NT2/D1 (cell line): ENCODE results near the gene TOM1L2.

Experiments used
- DNase-seq: peaks from one replicate; pipeline ENCODE4 v3.0.0-alpha.2; 2011; ENCODE audit warnings: low read depth, low spot score
- H3K27me3 ChIP-seq: 2 replicates; pipeline ENCODE4 v1.6.0; 2011; ENCODE audit warnings: mild to moderate bottlenecking; ENCODE audit not compliant: insufficient read length, insufficient read depth
- H3K36me3 ChIP-seq: 2 replicates; pipeline ENCODE4 v1.6.1; 2011; ENCODE audit warnings: mild to moderate bottlenecking, low read length, mixed read lengths; ENCODE audit not compliant: insufficient read depth, insufficient read length
- H3K4me1 ChIP-seq: 2 replicates; pipeline ENCODE4 v1.5.1; 2011; ENCODE audit not compliant: insufficient read depth, insufficient read length
- H3K4me3 ChIP-seq: 2 replicates; pipeline ENCODE4 v1.5.1; 2011; ENCODE audit warnings: low read depth; ENCODE audit not compliant: insufficient read length
- H3K9ac ChIP-seq: 2 replicates; pipeline ENCODE4 v1.6.0; 2011; ENCODE audit warnings: low read depth; ENCODE audit not compliant: insufficient read length
- H3K9me3 ChIP-seq: 2 replicates; pipeline ENCODE4 v1.5.1; 2011; ENCODE audit warnings: mild to moderate bottlenecking, low read length; ENCODE audit not compliant: insufficient read depth
- SUZ12 ChIP-seq: IDR thresholded peaks from 2 replicates; pipeline ENCODE4 v1.6.1; 2011; ENCODE audit not compliant: insufficient read length, insufficient read depth; ENCODE audit errors: extremely low read depth
- YY1 ChIP-seq: IDR thresholded peaks from 2 replicates; pipeline ENCODE4 v1.6.1; 2011; ENCODE audit not compliant: insufficient read length, insufficient read depth
- ZNF274 ChIP-seq: IDR thresholded peaks from 2 replicates; pipeline ENCODE4 v1.6.1; 2011; ENCODE audit warnings: mild to moderate bottlenecking, low read depth, low read length

Gene TOM1L2

DNA sequence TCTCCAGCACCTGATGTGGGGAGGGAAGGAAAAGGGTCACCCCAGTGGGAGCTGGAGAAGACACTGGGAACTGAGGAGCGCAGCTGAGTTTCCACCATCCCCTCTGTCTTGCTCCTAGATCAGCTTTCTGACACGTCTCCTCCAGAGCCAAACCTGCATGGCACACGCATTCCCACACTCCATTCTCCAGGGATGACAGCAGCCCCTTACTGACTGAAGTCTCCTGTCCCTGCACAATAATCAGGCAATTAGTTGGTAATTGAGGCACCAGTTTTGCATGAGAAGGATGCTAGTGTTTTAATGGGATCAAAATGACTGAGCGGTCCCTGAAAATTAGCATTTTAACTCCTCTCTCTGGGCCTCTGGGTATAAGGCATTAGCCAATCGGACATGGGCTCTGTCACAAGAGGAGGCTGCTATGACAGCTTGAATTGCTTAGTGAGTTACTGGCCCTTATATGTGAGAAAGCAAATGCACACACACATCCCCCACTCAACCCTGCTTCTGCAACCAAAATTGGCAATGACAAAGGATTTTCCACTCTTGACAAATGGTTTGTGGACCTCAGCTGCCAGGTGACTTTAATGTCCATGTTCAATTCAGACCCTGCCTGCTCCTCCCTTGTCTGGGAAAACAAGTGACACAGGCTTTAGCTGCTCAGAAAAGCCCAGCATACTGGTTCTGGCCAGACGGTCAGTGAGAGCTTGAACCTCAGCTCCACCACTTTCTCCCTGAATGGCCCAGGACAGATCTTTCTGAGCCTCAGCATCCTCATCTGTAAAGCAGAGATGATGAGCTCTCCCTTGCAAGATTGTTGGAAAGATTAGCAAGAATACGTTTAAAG, 78.2 kb downstream of the TOM1L2 start:
- DNase-seq = no peak

DNA sequence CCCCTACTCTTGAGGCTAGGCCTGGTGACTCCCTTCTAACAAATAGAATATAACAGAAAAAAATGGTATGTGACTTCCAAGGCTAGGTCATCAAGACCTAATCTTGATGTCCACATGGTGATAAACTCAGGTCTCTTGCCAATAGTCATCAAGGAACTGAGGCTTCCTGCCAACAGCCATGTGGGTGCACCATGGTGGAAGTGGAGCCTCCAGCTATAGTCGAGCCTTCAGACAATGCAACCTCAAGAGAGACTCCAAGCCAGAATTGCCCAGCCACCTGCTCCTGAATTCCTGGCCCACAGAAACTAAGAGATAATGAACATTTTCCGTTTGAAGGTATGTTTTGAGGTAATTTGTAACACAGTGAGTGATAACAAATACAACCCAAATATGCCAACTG, 79.5 kb downstream of the TOM1L2 start:
- H3K36me3 ChIP-seq = peaks cover 10% of the 10 kb centered on the region
- no peak for TF ChIP-seq YY1
- no peak for TF ChIP-seq SUZ12
- TF ChIP-seq ZNF274 = no peak
- DNase-seq = no peak
- H3K4me3 ChIP-seq = no peak overlapping the region
- H3K9me3 ChIP-seq = no peaks in the 10 kb centered on the region
- peaks cover 5% of the 10 kb centered on the region for H3K27me3 ChIP-seq
- no peak overlapping the region for H3K9ac ChIP-seq
- peaks cover 14% of the 10 kb centered on the region for H3K4me1 ChIP-seq

More for the DNA sequence above, 78.2 kb downstream of the TOM1L2 start:
- peaks cover 5% of the 10 kb centered on the region for H3K27me3 ChIP-seq
- no peak overlapping the region for H3K4me3 ChIP-seq
- TF ChIP-seq ZNF274 (no peak), SUZ12 (no peak), YY1 (no peak)
- no peak overlapping the region for H3K9ac ChIP-seq
- H3K9me3 ChIP-seq = no peaks in the 10 kb centered on the region
- peaks cover 12% of the 10 kb centered on the region for H3K36me3 ChIP-seq
- H3K4me1 ChIP-seq = peaks cover 8% of the 10 kb centered on the region

DNA sequence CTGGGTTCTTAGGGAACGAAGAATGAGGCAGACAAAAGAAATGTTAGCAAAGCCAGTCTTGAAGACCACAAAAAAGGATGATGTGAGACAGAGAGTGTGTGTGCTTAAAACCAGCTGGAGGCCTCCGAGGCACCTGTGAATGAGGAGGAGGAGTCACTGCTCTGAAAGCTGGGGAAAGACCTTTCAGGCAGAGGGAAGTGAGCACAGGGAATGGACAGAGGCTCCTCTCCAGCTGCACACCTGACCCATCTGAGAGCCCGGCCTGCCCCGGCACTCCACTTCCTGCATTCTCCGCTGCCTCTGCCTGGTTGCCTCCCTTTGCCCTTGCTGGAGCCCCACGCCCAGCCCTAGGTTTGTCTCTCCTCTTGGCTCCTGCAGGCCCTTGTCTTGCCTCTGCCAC, 80.2 kb downstream of the TOM1L2 start:
- H3K4me3 ChIP-seq = no peak overlapping the region
- H3K4me1 ChIP-seq = peaks cover 14% of the 10 kb centered on the region
- H3K9me3 ChIP-seq = no peaks in the 10 kb centered on the region
- peaks cover 10% of the 10 kb centered on the region for H3K36me3 ChIP-seq
- H3K27me3 ChIP-seq = peaks cover 5% of the 10 kb centered on the region
- no peak overlapping the region for H3K9ac ChIP-seq
- DNase-seq = no peak
- TF ChIP-seq YY1 (no peak), ZNF274 (no peak), SUZ12 (no peak)

DNA sequence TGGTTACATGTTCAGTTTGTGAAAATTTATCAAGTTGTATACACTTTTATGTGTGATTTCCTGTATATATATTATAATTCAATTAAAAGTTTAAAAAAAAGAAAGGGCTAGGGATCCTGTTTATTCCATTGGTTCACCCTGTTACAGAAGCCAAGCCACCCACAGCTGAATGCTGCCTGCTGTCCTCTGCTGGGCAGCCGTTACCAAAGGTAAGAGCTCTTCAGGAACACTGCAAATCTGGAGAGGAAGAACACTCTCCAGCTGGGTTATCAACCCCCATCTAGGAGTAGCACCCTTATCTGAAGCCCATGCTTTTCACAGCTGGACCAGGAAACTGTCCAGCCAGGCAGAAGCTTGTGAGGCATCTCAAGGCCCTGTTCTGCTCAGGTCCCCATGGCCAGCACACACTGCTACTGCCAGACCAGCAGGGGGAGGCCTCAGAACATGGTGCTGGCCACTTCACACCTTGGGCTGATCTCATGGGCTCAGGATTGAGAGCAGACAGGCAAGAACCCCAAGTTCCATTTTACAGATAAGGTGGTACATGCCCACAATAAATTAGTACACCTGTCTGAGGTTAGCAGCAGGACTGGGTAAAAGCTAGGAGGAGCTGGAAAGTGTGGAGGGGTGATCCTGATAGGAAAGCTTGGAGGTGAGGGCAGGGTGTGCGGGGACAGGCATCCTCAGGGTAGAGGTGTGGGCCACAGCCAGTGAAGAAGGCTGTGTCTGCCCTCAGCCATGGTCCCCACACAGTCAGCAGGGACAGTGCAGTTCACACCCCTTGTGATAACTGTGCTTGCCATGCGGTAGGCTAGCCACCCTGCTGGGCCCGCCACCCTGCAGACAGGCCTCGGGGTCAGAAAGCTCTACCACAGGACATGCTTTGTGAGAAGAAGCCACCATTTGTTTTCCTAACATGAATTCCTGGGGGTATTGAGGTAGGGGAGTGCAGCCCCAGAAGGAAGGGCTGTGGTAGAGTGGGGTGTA, 81.1 kb downstream of the TOM1L2 start:
- Histone ChIP-seq H3K9me3 (no peaks in the 10 kb centered on the region), H3K9ac (no peak overlapping the region), H3K36me3 (peaks cover 14% of the 10 kb centered on the region), H3K27me3 (peaks cover 5% of the 10 kb centered on the region), H3K4me1 (peaks cover 14% of the 10 kb centered on the region), H3K4me3 (no peak overlapping the region)
- TF ChIP-seq YY1 = no peak
- no peak for DNase-seq

DNA sequence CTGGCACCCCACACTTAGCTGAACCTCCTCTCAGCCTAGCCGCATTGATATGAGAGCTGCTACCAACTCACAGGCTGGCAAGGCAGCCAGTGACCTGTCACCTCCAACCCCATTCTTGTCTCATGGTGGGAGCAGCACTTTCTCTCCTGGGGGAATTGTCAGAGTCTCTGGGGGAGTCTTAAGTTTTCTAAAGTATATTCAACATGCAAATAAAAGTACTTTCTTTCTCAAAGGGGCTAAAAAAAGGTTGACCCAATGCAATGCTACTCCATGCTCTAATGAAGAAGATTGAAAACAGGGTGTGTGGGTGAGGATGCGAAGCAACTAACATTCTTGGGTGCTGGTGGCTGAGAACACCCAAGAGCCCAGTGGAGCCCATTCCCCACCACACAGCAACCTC, 82.3 kb downstream of the TOM1L2 start:
- Histone ChIP-seq H3K36me3 (peaks cover 13% of the 10 kb centered on the region), H3K9ac (no peak overlapping the region), H3K4me1 (peaks cover 17% of the 10 kb centered on the region), H3K9me3 (no peaks in the 10 kb centered on the region), H3K27me3 (no peaks in the 10 kb centered on the region), H3K4me3 (no peak overlapping the region)
- DNase-seq = no peak
- TF ChIP-seq YY1 = no peak

DNA sequence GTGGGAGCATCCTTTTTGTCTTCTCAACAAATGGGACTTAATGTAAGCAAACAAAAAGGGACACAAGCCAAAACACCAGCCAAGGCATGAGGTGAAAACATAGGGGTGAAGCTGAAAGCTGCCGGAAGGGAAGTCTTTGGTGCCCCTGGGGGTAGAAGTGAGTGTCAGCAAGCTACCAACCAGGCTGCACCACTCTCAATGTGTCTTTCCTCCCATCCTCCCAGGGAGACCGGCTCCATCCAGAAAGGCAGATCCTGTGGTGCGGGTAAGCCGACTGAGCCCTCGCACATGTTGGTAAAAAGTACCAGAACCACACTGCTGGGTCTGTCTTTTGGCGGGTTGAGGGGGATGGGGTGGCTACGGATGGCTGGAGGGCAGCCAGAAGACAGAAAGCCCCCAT, 83.4 kb downstream of the TOM1L2 start:
- DNase-seq = no peak
- TF ChIP-seq YY1 = no peak
- no peak for TF ChIP-seq ZNF274
- TF ChIP-seq SUZ12 = no peak
- Histone ChIP-seq H3K9me3 (no peaks in the 10 kb centered on the region), H3K36me3 (peaks cover 15% of the 10 kb centered on the region), H3K4me3 (no peak overlapping the region), H3K9ac (no peak overlapping the region), H3K27me3 (no peaks in the 10 kb centered on the region), H3K4me1 (peaks cover 22% of the 10 kb centered on the region)

DNA sequence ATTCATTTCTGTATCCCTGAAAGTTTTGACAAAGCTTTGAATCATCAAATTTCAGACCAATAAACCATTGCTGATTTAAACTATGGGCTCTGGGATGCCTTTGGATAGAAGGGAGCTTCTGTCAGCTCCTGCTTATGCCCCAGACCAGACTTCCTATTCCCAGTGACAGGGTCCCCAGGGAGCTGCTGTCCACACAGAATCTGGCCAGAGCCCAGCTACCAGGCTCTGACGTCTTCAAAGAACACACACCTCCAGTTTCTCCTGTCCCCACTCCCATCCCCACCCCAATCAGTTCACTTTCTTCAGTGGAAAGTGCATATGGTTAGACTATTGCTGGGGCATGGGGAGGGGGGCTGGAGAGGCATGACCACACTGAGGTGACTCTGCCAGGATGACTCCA, 83.8 kb downstream of the TOM1L2 start:
- TF ChIP-seq YY1 = no peak
- peaks cover 12% of the 10 kb centered on the region for H3K36me3 ChIP-seq
- H3K4me3 ChIP-seq = no peak overlapping the region
- no peaks in the 10 kb centered on the region for H3K9me3 ChIP-seq
- no peak for DNase-seq
- peaks cover 20% of the 10 kb centered on the region for H3K4me1 ChIP-seq
- H3K27me3 ChIP-seq = no peaks in the 10 kb centered on the region
- H3K9ac ChIP-seq = no peak overlapping the region
